GM18873 (cell line): ENCODE results near the gene C2CD3.

ENCODE experiments used
- ATAC-seq: cut with Tn5 transposase; IDR thresholded peaks from one replicate; pipeline ENCODE4 v1.9.1; 2021; ENCODE audit warnings: mild to moderate bottlenecking, moderate library complexity, moderate number of reproducible peaks; ENCODE audit not compliant: unreplicated experiment, low FRiP score

The C2CD3 gene

GRCh38 chr11:74023276-74023675 lies 147.5 kb downstream of the C2CD3 start:
- ATAC-seq = no peak

GRCh38 chr11:74022546-74022945 lies 148.3 kb downstream of the C2CD3 start:
- ATAC-seq = no peak

- ATAC-seq = no peak
Observed at GRCh38 chr11:74021998-74022397, 148.8 kb downstream of the C2CD3 start.

GRCh38 chr11:74020539-74020938 lies 150.3 kb downstream of the C2CD3 start:
- no peak for ATAC-seq

- ATAC-seq = no peak
Observed at GRCh38 chr11:74019860-74020259, 150.9 kb downstream of the C2CD3 start.

GRCh38 chr11:74019104-74019738 lies 151.6 kb downstream of the C2CD3 start:
- no peak for ATAC-seq

GRCh38 chr11:74018331-74019005 lies 152.3 kb downstream of the C2CD3 start:
- no peak for ATAC-seq

- ATAC-seq = no peak
Observed at GRCh38 chr11:74017631-74018030, 153.2 kb downstream of the C2CD3 start.

GRCh38 chr11:74015919-74016684 lies 154.7 kb downstream of the C2CD3 start:
- no peak for ATAC-seq

- ATAC-seq = no peak
Observed at GRCh38 chr11:74014880-74015279, 155.9 kb downstream of the C2CD3 start.

GRCh38 chr11:74013141-74013540 lies 157.7 kb downstream of the C2CD3 start:
- ATAC-seq = no peak

GRCh38 chr11:74012074-74012809 lies 158.6 kb downstream of the C2CD3 start:
- ATAC-seq = no peak

GRCh38 chr11:74011360-74012073 lies 159.3 kb downstream of the C2CD3 start:
- no peak for ATAC-seq

- ATAC-seq = no peak
Observed at GRCh38 chr11:74010306-74011300, 160.2 kb downstream of the C2CD3 start.

- ATAC-seq = no peak
Observed at GRCh38 chr11:74009675-74010305, 161.0 kb downstream of the C2CD3 start.

- no peak for ATAC-seq
Observed at GRCh38 chr11:74009230-74009547, 161.6 kb downstream of the C2CD3 start.

GRCh38 chr11:74008373-74009229 lies 162.2 kb downstream of the C2CD3 start, which contains the start of gene UCP3:
UCP3 (minus strand) TSS chr11:74009085; CDS start chr11:74007042, 2,043 bp downstream.
- no peak for ATAC-seq
